OCI-LY3 (cell line): Measurements from ENCODE around the gene SPRY4.

Experiments
- H2AFZ ChIP-seq: fragments of 200-600, 300-600 bp; shearing (Covaris generic); 2 replicates; pipeline ENCODE4 v1.6.0; 2014; ENCODE audit warnings: antibody characterized with exemption, low read depth, low read length
- H3K27ac ChIP-seq: fragments of 200-600, 300-600 bp; sonication (generic); 2 replicates; pipeline ENCODE4 v1.5.1; 2014; ENCODE audit warnings: mild to moderate bottlenecking, low read length, moderate library complexity, mixed read lengths
- H3K27me3 ChIP-seq: fragments of 200-600, 300-600 bp; sonication (generic); 2 replicates; pipeline ENCODE4 v1.6.1; 2014; ENCODE audit warnings: low read depth, low read length, mixed read lengths
- H3K36me3 ChIP-seq: fragments of 200-600, 300-600 bp; sonication (generic); replicated peaks from 2 replicates; pipeline ENCODE3; 2014; ENCODE audit warnings: low read depth, low read length, mixed read lengths
- H3K4me1 ChIP-seq: fragments of 300-600, 200-600 bp; sonication (generic); 2 replicates; pipeline ENCODE4 v1.6.1; 2014; ENCODE audit warnings: low read length, mixed read lengths
- H3K4me2 ChIP-seq: fragments of 200-600, 300-600 bp; sonication (generic); 2 replicates; pipeline ENCODE4 v1.6.1; 2014; ENCODE audit warnings: low read length, mixed read lengths
- H3K4me3 ChIP-seq: fragments of 300-600, 200-600 bp; sonication (generic); 2 replicates; pipeline ENCODE4 v1.5.1; 2014; ENCODE audit warnings: antibody characterized with exemption, mild to moderate bottlenecking, low read length, moderate library complexity
- H3K79me2 ChIP-seq: fragments of 300-600, 200-600 bp; shearing (Covaris generic); 2 replicates; pipeline ENCODE4 v1.6.1; 2014; ENCODE audit warnings: mild to moderate bottlenecking, low read length, mixed read lengths
- H3K9ac ChIP-seq: fragments of 300-600, 200-600 bp; shearing (Covaris generic); 2 replicates; pipeline ENCODE4 v1.6.0; 2014; ENCODE audit warnings: mild to moderate bottlenecking, low read length, moderate library complexity
- H3K9me3 ChIP-seq: fragments of 200-600, 300-600 bp; shearing (Covaris generic); 2 replicates; pipeline ENCODE4 v1.6.1; 2014; ENCODE audit warnings: low read length, mixed read lengths; ENCODE audit not compliant: insufficient read depth
- H4K20me1 ChIP-seq: fragments of 200-600, 300-600 bp; sonication (generic); 2 replicates; pipeline ENCODE4 v1.6.1; 2016; ENCODE audit warnings: low read length, mixed read lengths; ENCODE audit not compliant: insufficient read depth
- CTCF ChIP-seq: fragments of 200-600, 300-600 bp; sonication (generic); IDR thresholded peaks from 2 replicates; pipeline ENCODE4 v1.5.1; 2014; ENCODE audit warnings: antibody characterized with exemption, low read length, low read depth
- EZH2phosphoT487 ChIP-seq: fragments of 200-600 bp; shearing (Covaris generic); IDR thresholded peaks from 2 replicates; pipeline ENCODE4 v1.6.1; 2018; ENCODE audit warnings: antibody characterized with exemption, mixed run types, low read depth

SPRY4 gene

GRCh38 chr5:142360051-142360498 is 35.3 kb upstream of the SPRY4 start:
- H3K4me2 ChIP-seq: no peak overlapping the region; the same call in 1 of the 2 replicates
- no peaks in the 10 kb centered on the region for H4K20me1 ChIP-seq
- H3K36me3 ChIP-seq: no peaks in the 10 kb centered on the region
- TF ChIP-seq CTCF (no peak), EZH2phosphoT487 (no peak)
- no peaks in the 10 kb centered on the region for H3K79me2 ChIP-seq
- H3K4me1 ChIP-seq: peaks cover 42% of the 10 kb centered on the region
- no peak overlapping the region for H3K9ac ChIP-seq
- no peak overlapping the region for H3K27ac ChIP-seq
- H3K4me3 ChIP-seq: no peak overlapping the region
- H2AFZ ChIP-seq: no peak overlapping the region
- H3K9me3 ChIP-seq: no peaks in the 10 kb centered on the region
- H3K27me3 ChIP-seq: peaks cover 6% of the 10 kb centered on the region; the same call in 1 of the 2 replicates

GRCh38 chr5:142358648-142359047 is 33.8 kb upstream of the SPRY4 start:
- Histone ChIP-seq H3K9me3 (no peaks in the 10 kb centered on the region), H4K20me1 (no peaks in the 10 kb centered on the region), H3K4me2 (no peak overlapping the region), H3K79me2 (no peaks in the 10 kb centered on the region), H3K4me1 (peaks cover 30% of the 10 kb centered on the region), H3K27ac (no peak overlapping the region), H3K9ac (no peak overlapping the region), H3K4me3 (no peak overlapping the region), H2AFZ (no peak overlapping the region), H3K36me3 (no peaks in the 10 kb centered on the region), H3K27me3 (peaks cover 6% of the 10 kb centered on the region; the same call in 1 of the 2 replicates)
- no peak for TF ChIP-seq EZH2phosphoT487
- no peak for TF ChIP-seq CTCF

- no peaks in the 10 kb centered on the region for H3K9me3 ChIP-seq
- no peak overlapping the region for H3K27ac ChIP-seq
These were observed 33.3 kb upstream of the SPRY4 start for GRCh38 chr5:142358121-142358520.

More at GRCh38 chr5:142358121-142358520, 33.3 kb upstream of the SPRY4 start:
- peak overlapping the region; percentile 99 for H3K4me2 ChIP-seq
- no peaks in the 10 kb centered on the region for H4K20me1 ChIP-seq
- H3K4me3 ChIP-seq: peak overlapping the region; percentile 92
- no peaks in the 10 kb centered on the region for H3K36me3 ChIP-seq
- peaks cover 6% of the 10 kb centered on the region; the same call in 1 of the 2 replicates for H3K27me3 ChIP-seq
- no peak for TF ChIP-seq EZH2phosphoT487
- TF ChIP-seq CTCF: no peak
- H3K4me1 ChIP-seq: peaks cover 30% of the 10 kb centered on the region
- peak overlapping the region; percentile 81; the same call in 1 of the 2 replicates for H3K9ac ChIP-seq
- no peak overlapping the region for H2AFZ ChIP-seq
- H3K79me2 ChIP-seq: no peaks in the 10 kb centered on the region
